SK-N-SH (cell line): ENCODE data around the gene STPG1. TPM values are rescaled to one million over a fixed set of nuclear protein-coding genes. Genes with fewer than 3 reads are reported as not detected.

Experiments
- CTCF ChIA-PET: fragments of 300-600, 350-600 bp; formaldehyde crosslinking; extraction: SDS; loops from one replicate; lab custom pipeline; 2021; lab: Yijun Ruan, JAX
- POLR2A ChIA-PET: fragments of 350-600 bp; sonication (Branson Sonifier 250); formaldehyde crosslinking; extraction: SDS; loops from one replicate; lab custom pipeline; 2020; ENCODE audit warnings: antibody characterized with exemption, inconsistent platforms; lab: Yijun Ruan, JAX
- DNase-seq: peaks from one replicate; pipeline ENCODE4 v3.0.0; 2012
- H2AFZ ChIP-seq: fragments of 200-600 bp; sonication (generic); 2 replicates; pipeline ENCODE4 v1.8.1; 2016; ENCODE audit warnings: antibody characterized with exemption, mild to moderate bottlenecking, low read depth
- H3F3A ChIP-seq: fragments of 200-600 bp; sonication (generic); replicated peaks from 2 replicates; pipeline ENCODE3; 2016; ENCODE audit warnings: antibody characterized with exemption, mild to moderate bottlenecking; ENCODE audit not compliant: insufficient read depth
- H3K27ac ChIP-seq, 2 experiments: fragments of 200-500 bp in 1 of 2; fragments of 200-600 bp in 1 of 2; sonication (Bioruptor generic) in 1 of 2; sonication (generic), shearing (Covaris generic) in 1 of 2; 2 replicates each; pipeline versions ENCODE4 v1.5.1 to v1.6.1; 2014 to 2016; ENCODE audit warnings: low read depth in 2 of 2, inconsistent platforms in 1 of 2, low read length in 1 of 2, mild to moderate bottlenecking in 1 of 2, mixed read lengths in 1 of 2
- H3K27me3 ChIP-seq: fragments of 200-600 bp; sonication (generic), shearing (Covaris generic); 2 replicates; pipeline ENCODE4 v1.6.1; 2016; ENCODE audit warnings: mixed run types; ENCODE audit not compliant: insufficient read depth
- H3K36me3 ChIP-seq, 2 experiments: fragments of 200-500 bp in 1 of 2; fragments of 200-600 bp in 1 of 2; sonication (Bioruptor generic) in 1 of 2; sonication (generic) in 1 of 2; replicated peaks in 1 of 2; 2 replicates each; pipeline versions ENCODE3 to v1.5.1; 2014 to 2016; ENCODE audit warnings: low read length in 1 of 2, mild to moderate bottlenecking in 1 of 2; ENCODE audit not compliant: insufficient read depth in 2 of 2, control insufficient read depth in 1 of 2
- H3K4me1 ChIP-seq, 2 experiments: fragments of 200-500 bp in 1 of 2; fragments of 200-600 bp in 1 of 2; sonication (Bioruptor generic) in 1 of 2; sonication (generic), shearing (Covaris generic) in 1 of 2; 2 replicates each; pipeline versions ENCODE4 v1.5.1 to v1.6.1; 2014 to 2016; ENCODE audit warnings: low read depth in 1 of 2, low read length in 1 of 2, mixed run types in 1 of 2; ENCODE audit not compliant: insufficient read depth in 2 of 2, control insufficient read depth in 1 of 2
- H3K4me2 ChIP-seq: fragments of 200-600 bp; sonication (generic), shearing (Covaris generic); 2 replicates; pipeline ENCODE4 v1.6.1; 2017; ENCODE audit warnings: mixed run types
- H3K4me3 ChIP-seq, 2 experiments: fragments of 200-500 bp in 1 of 2; fragments of 200-600 bp in 1 of 2; sonication (Bioruptor generic) in 1 of 2; sonication (generic), shearing (Covaris generic) in 1 of 2; 2 replicates each; pipeline versions ENCODE4 v1.5.1 to v1.8.1; 2014 to 2016; ENCODE audit warnings: low read depth in 2 of 2, inconsistent platforms in 1 of 2, low read length in 1 of 2, mild to moderate bottlenecking in 1 of 2, mixed read lengths in 1 of 2, moderate library complexity in 1 of 2
- H3K79me2 ChIP-seq: fragments of 200-600 bp; sonication (generic); 2 replicates; pipeline ENCODE4 v1.8.1; 2017; ENCODE audit warnings: mild to moderate bottlenecking; ENCODE audit not compliant: insufficient read depth
- H3K9ac ChIP-seq: fragments of 200-600 bp; sonication (generic); 2 replicates; pipeline ENCODE4 v1.6.1; 2017; ENCODE audit warnings: mixed run types
- H3K9me2 ChIP-seq: fragments of 200-600 bp; sonication (generic); 2 replicates; pipeline ENCODE4 v1.6.1; 2017; ENCODE audit warnings: mixed run types
- H3K9me3 ChIP-seq: fragments of 200-600 bp; sonication (generic); 2 replicates; pipeline ENCODE4 v1.6.1; 2017; ENCODE audit warnings: mixed run types, mild to moderate bottlenecking, moderate library complexity
- H4K20me1 ChIP-seq: fragments of 200-600 bp; sonication (generic); 2 replicates; pipeline ENCODE4 v1.6.1; 2017; ENCODE audit warnings: mild to moderate bottlenecking, mixed run types; ENCODE audit not compliant: insufficient read depth
- EP300 ChIP-seq, 2 experiments: IDR thresholded peaks; 2 replicates each; pipeline versions ENCODE4 v1.4.0 to v1.6.1; 2012; ENCODE audit warnings: borderline replicate concordance in 1 of 2, low read depth in 1 of 2, low read length in 1 of 2
- EZH2phosphoT487 ChIP-seq: fragments of 200-600 bp; sonication (generic); IDR thresholded peaks from 2 replicates; pipeline ENCODE4 v1.6.1; 2017; ENCODE audit warnings: low read depth, mixed run types, mild to moderate bottlenecking, antibody characterized with exemption, moderate library complexity, borderline replicate concordance
- FOSL2 ChIP-seq: IDR thresholded peaks from 2 replicates; pipeline ENCODE4 v1.4.0; 2012; ENCODE audit warnings: low read depth, mild to moderate bottlenecking, moderate library complexity, borderline replicate concordance
- GATA2 ChIP-seq: sonication (generic); formaldehyde crosslinking; IDR thresholded peaks from 2 replicates; pipeline ENCODE4 v1.5.0; 2020; ENCODE audit warnings: mild to moderate bottlenecking, missing genetic modification reagents
- NFIC ChIP-seq: IDR thresholded peaks from 2 replicates; pipeline ENCODE4 v1.4.0; 2012; ENCODE audit warnings: borderline replicate concordance
- NRF1 ChIP-seq: IDR thresholded peaks from 2 replicates; pipeline ENCODE4 v1.6.1; 2012; ENCODE audit warnings: low read depth, mild to moderate bottlenecking, low read length
- RAD21 ChIP-seq: IDR thresholded peaks from 2 replicates; pipeline ENCODE4 v1.6.1; 2012; ENCODE audit warnings: mild to moderate bottlenecking, low read length
- RFX5 ChIP-seq: IDR thresholded peaks from 2 replicates; pipeline ENCODE4 v1.6.1; 2012; ENCODE audit warnings: mild to moderate bottlenecking, improper control_type of control experiment, low read length
- SMC3 ChIP-seq: IDR thresholded peaks from 2 replicates; pipeline ENCODE4 v1.6.1; 2012; ENCODE audit warnings: low read depth, low read length, improper control_type of control experiment
- TAF1 ChIP-seq: IDR thresholded peaks from 2 replicates; pipeline ENCODE4 v1.6.1; 2012; ENCODE audit warnings: low read depth, mild to moderate bottlenecking, low read length, moderate library complexity, borderline replicate concordance
- TCF12 ChIP-seq: IDR thresholded peaks from 2 replicates; pipeline ENCODE4 v1.4.0; 2012
- YY1 ChIP-seq: IDR thresholded peaks from 2 replicates; pipeline ENCODE4 v1.4.0; 2012; ENCODE audit warnings: low read depth, mild to moderate bottlenecking
- WGBS: methylation state at CpG from one replicate; pipeline ENCODE4 v1.1.6; 2017; ENCODE audit warnings: low lambda C conversion rate; 5-methylcytosine and 5-hydroxymethylcytosine counted together
- polyA plus RNA-seq, 3 experiments: library from polyadenylated mRNA; depleted of rRNA; stranded (reverse); fragments of >200 nt; gene quantifications; 2 replicates each; pipeline ENCODE4 v1.2.3, GENCODE V29; 2012
- TF ChIP-seq, protein P1 (sequence below): IDR thresholded peaks from 2 replicates; pipeline ENCODE4 v1.4.0; 2012; ENCODE audit warnings: low read depth, borderline replicate concordance
- TF ChIP-seq, protein P2 (sequence below): IDR thresholded peaks from 2 replicates; pipeline ENCODE4 v1.6.1; 2012; ENCODE audit warnings: mild to moderate bottlenecking, low read depth, low read length, moderate library complexity
- TF ChIP-seq, protein P3 (sequence below): fragments of 150-350 bp; IDR thresholded peaks from 2 replicates; pipeline ENCODE4 v1.6.1; 2016; ENCODE audit warnings: mild to moderate bottlenecking, low read depth, low read length
- TF ChIP-seq, protein P4 (sequence below): fragments of 200-600 bp; sonication (generic); IDR thresholded peaks from 2 replicates; pipeline ENCODE4 v1.6.1; 2017; ENCODE audit warnings: antibody characterized with exemption, mild to moderate bottlenecking, moderate library complexity

The STPG1 gene
- polyA plus RNA-seq, 1 of the 3 experiments (the other 2 are of a cell fraction): 8.7 TPM

DNA sequence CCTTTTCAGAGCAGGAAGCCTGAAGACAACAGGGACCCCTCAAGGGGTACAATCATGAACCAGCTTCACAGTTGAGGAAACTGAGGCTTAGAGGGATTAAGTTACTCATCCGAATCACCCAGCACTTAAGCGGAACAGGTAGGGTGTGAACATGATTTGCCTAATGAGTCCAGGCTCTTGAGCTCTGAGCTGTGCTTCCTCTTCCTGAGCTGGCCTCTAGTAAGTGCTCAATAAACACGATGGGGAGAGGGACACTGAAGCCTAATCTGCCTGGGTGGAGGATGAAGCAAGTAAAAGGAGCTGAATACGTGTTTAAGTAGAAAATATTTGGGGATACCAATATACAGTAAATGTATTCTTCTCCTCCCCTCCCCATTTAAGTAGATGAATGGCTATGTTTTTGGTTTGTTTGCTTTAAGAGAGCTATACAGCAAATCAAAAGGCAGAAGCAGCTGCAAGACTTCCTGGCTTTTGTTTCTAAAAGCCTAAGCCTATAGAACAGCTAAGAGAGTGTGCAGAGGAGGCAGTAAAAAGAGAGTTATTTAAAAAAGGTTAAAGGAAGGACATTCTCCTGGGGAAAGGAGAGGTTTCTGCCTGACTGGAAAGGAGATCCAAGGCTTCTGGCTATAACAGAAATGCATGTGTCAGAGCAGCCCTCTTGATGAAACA, 20.5 kb downstream of the STPG1 start:
- TF ChIP-seq RFX5 (no peak), SMC3 (no peak), EP300 (IDR thresholded peaks at IDR 0.05; ENCODE audit: borderline replicate concordance in 1 of 2, low read depth in 1 of 2, low read length in 1 of 2) (no peak), GATA2 (no peak), NRF1 (no peak), TAF1 (no peak), RAD21 (no peak)
- TF ChIP-seq, protein P1, sequence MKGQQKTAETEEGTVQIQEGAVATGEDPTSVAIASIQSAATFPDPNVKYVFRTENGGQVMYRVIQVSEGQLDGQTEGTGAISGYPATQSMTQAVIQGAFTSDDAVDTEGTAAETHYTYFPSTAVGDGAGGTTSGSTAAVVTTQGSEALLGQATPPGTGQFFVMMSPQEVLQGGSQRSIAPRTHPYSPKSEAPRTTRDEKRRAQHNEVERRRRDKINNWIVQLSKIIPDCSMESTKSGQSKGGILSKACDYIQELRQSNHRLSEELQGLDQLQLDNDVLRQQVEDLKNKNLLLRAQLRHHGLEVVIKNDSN: no peak
- TF ChIP-seq, protein P2, sequence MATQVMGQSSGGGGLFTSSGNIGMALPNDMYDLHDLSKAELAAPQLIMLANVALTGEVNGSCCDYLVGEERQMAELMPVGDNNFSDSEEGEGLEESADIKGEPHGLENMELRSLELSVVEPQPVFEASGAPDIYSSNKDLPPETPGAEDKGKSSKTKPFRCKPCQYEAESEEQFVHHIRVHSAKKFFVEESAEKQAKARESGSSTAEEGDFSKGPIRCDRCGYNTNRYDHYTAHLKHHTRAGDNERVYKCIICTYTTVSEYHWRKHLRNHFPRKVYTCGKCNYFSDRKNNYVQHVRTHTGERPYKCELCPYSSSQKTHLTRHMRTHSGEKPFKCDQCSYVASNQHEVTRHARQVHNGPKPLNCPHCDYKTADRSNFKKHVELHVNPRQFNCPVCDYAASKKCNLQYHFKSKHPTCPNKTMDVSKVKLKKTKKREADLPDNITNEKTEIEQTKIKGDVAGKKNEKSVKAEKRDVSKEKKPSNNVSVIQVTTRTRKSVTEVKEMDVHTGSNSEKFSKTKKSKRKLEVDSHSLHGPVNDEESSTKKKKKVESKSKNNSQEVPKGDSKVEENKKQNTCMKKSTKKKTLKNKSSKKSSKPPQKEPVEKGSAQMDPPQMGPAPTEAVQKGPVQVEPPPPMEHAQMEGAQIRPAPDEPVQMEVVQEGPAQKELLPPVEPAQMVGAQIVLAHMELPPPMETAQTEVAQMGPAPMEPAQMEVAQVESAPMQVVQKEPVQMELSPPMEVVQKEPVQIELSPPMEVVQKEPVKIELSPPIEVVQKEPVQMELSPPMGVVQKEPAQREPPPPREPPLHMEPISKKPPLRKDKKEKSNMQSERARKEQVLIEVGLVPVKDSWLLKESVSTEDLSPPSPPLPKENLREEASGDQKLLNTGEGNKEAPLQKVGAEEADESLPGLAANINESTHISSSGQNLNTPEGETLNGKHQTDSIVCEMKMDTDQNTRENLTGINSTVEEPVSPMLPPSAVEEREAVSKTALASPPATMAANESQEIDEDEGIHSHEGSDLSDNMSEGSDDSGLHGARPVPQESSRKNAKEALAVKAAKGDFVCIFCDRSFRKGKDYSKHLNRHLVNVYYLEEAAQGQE: no peak
- POLR2A ChIA-PET: interaction anchor here (0.7 kb wide), 1 partner anchor 194 kb away, joined by 3 read pairs; no protein-coding TSS in a partner anchor
- H3K27ac ChIP-seq: peak overlapping the region in 1 of 2 experiments; percentile 71; a peak in 2 of 4 replicates

DNA sequence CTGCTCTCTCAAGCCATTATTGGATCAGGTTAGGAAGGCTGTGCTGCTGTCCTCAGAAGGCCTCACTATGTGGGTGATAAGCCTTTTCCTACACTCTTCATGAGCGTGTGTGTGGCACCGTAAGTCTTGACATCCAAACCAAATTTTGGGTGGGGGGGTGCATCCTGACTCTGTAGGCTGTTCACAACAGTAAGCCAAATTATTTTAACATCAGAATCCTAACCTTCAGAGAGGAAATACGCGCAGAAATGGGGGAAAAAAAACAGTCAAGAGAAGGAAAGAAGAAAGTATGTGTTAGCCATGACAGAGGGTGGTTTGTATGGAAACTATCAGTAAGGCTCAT, 21.0 kb downstream of the STPG1 start:
- H3K27ac ChIP-seq: no peak overlapping the region
- TF ChIP-seq, protein P3, sequence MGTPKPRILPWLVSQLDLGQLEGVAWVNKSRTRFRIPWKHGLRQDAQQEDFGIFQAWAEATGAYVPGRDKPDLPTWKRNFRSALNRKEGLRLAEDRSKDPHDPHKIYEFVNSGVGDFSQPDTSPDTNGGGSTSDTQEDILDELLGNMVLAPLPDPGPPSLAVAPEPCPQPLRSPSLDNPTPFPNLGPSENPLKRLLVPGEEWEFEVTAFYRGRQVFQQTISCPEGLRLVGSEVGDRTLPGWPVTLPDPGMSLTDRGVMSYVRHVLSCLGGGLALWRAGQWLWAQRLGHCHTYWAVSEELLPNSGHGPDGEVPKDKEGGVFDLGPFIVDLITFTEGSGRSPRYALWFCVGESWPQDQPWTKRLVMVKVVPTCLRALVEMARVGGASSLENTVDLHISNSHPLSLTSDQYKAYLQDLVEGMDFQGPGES: no peak
- no peak for TF ChIP-seq EZH2phosphoT487
- TF ChIP-seq, protein P4, sequence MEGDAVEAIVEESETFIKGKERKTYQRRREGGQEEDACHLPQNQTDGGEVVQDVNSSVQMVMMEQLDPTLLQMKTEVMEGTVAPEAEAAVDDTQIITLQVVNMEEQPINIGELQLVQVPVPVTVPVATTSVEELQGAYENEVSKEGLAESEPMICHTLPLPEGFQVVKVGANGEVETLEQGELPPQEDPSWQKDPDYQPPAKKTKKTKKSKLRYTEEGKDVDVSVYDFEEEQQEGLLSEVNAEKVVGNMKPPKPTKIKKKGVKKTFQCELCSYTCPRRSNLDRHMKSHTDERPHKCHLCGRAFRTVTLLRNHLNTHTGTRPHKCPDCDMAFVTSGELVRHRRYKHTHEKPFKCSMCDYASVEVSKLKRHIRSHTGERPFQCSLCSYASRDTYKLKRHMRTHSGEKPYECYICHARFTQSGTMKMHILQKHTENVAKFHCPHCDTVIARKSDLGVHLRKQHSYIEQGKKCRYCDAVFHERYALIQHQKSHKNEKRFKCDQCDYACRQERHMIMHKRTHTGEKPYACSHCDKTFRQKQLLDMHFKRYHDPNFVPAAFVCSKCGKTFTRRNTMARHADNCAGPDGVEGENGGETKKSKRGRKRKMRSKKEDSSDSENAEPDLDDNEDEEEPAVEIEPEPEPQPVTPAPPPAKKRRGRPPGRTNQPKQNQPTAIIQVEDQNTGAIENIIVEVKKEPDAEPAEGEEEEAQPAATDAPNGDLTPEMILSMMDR: no peak
- no peak for TF ChIP-seq FOSL2
- TF ChIP-seq TCF12: no peak
- TF ChIP-seq NFIC: no peak
- TF ChIP-seq YY1: no peak
- no peak for TF ChIP-seq SMC3
- TF ChIP-seq, all 33 proteins: peak for 0
- Histone ChIP-seq H3K79me2 (no peaks in the 10 kb centered on the region; the same call in 1 of the 2 replicates), H3K4me3 (no peak overlapping the region; a peak in 1 of 4 replicates), H3K4me2 (no peak overlapping the region), H2AFZ (no peak overlapping the region), H3K4me1 (peaks cover 0 to 15% of the 10 kb centered on the region in 2 experiments; a peak in 3 of 4 replicates), H4K20me1 (no peaks in the 10 kb centered on the region), H3K27me3 (no peaks in the 10 kb centered on the region), H3K9me2 (no peaks in the 10 kb centered on the region), H3K9me3 (no peaks in the 10 kb centered on the region), H3K9ac (no peak overlapping the region), H3F3A (peaks cover 15% of the 10 kb centered on the region), H3K36me3 (peaks cover 2 to 12% of the 10 kb centered on the region in 2 experiments)
- WGBS: 96% methylated on average over 4 of the region's 4 CpGs
- ChIA-PET CTCF (interaction anchor here (0.6 to 6.7 kb wide), 56 partner anchors 10 to 335 kb away, joined by 3 to 451 read pairs (median 7); partner anchors contain the start of genes IFNLR1, NIPAL3 and STPG1), POLR2A (interaction anchor here (0.7 kb wide), 1 partner anchor 193 kb away, joined by 3 read pairs; no protein-coding TSS in a partner anchor)
- DNase-seq: no peak

More for the DNA sequence above, 20.5 kb downstream of the STPG1 start:
- no peak for DNase-seq
- peak overlapping the region; percentile 40; the same call in 1 of the 2 replicates for H3K9ac ChIP-seq
- peak overlapping the region; percentile 53 for H3K4me2 ChIP-seq
- no peak overlapping the region for H2AFZ ChIP-seq
- no peaks in the 10 kb centered on the region; the same call in 1 of the 2 replicates for H3K79me2 ChIP-seq
- H3F3A ChIP-seq: peaks cover 15% of the 10 kb centered on the region
- peaks cover 2 to 12% of the 10 kb centered on the region in 2 experiments for H3K36me3 ChIP-seq
- CTCF ChIA-PET: interaction anchor here (0.7 to 6.7 kb wide), 43 partner anchors 9 to 331 kb away, joined by 3 to 451 read pairs (median 10); partner anchors contain the start of genes IFNLR1, NIPAL3 and STPG1
- no peaks in the 10 kb centered on the region for H3K9me2 ChIP-seq
- H3K4me1 ChIP-seq: peaks cover 0 to 15% of the 10 kb centered on the region in 2 experiments; a peak in 3 of 4 replicates
- H3K27me3 ChIP-seq: no peaks in the 10 kb centered on the region
- WGBS: 96% methylated on average over 4 of the region's 4 CpGs
- H3K9me3 ChIP-seq: no peaks in the 10 kb centered on the region
- H4K20me1 ChIP-seq: no peaks in the 10 kb centered on the region
- H3K4me3 ChIP-seq: no peak overlapping the region
